Dedifferentiated amniotic fluid mesenchymal stem cell (primary cell): ENCODE measurements around the gene CARD14.
"Not testable (repeated sequence)": the region's sequence is repeated elsewhere in the genome, so short reads cannot be mapped to it uniquely, and the experiment has no call there.

Source experiments
- DNase-seq: peaks from one replicate; pipeline ENCODE4 v3.0.0-alpha.2; 2016; ENCODE audit errors: extremely low spot score

The CARD14 gene

GRCh38 chr17:80183581-80184422, 14.0 kb downstream of the CARD14 start:
- DNase-seq, result no peak

GRCh38 chr17:80184423-80184714, 14.5 kb downstream of the CARD14 start:
- DNase-seq, result no peak

GRCh38 chr17:80185968-80186367, 16.1 kb downstream of the CARD14 start:
- no peak for DNase-seq

GRCh38 chr17:80187090-80187489, 17.3 kb downstream of the CARD14 start:
- no peak for DNase-seq

GRCh38 chr17:80187515-80187941, 17.7 kb downstream of the CARD14 start:
- no peak for DNase-seq

GRCh38 chr17:80189611-80190010, 19.8 kb downstream of the CARD14 start:
- no peak for DNase-seq

- no peak for DNase-seq
Observed at GRCh38 chr17:80190716-80191115, 20.9 kb downstream of the CARD14 start.

GRCh38 chr17:80191192-80191591, 21.4 kb downstream of the CARD14 start:
- no peak for DNase-seq

- DNase-seq, result no peak
Observed at GRCh38 chr17:80191865-80192661, 22.2 kb downstream of the CARD14 start.

- no peak for DNase-seq
Observed at GRCh38 chr17:80195141-80195540, 25.3 kb downstream of the CARD14 start.

- DNase-seq, result no peak
Observed at GRCh38 chr17:80195671-80196529, 26.1 kb downstream of the CARD14 start.

- no peak for DNase-seq
Observed at GRCh38 chr17:80196652-80197051, 26.8 kb downstream of the CARD14 start.

GRCh38 chr17:80198144-80198661, 28.4 kb downstream of the CARD14 start:
- no peak for DNase-seq

- DNase-seq, result not testable (repeated sequence)
Observed at GRCh38 chr17:80199295-80199694, 29.5 kb downstream of the CARD14 start.

- DNase-seq, result no peak
Observed at GRCh38 chr17:80201446-80201845, 31.6 kb downstream of the CARD14 start.

GRCh38 chr17:80202197-80202596, 32.4 kb downstream of the CARD14 start:
- no peak for DNase-seq

GRCh38 chr17:80203471-80203963, 33.7 kb downstream of the CARD14 start:
- no peak for DNase-seq

GRCh38 chr17:80204626-80205468, 35.0 kb downstream of the CARD14 start:
- DNase-seq, result no peak

- no peak for DNase-seq
Observed at GRCh38 chr17:80205811-80206210, 36.0 kb downstream of the CARD14 start.

- no peak for DNase-seq
Observed at GRCh38 chr17:80208050-80208449, 38.2 kb downstream of the CARD14 start.

GRCh38 chr17:80209765-80210164, 39.9 kb downstream of the CARD14 start:
- no peak for DNase-seq
